Panc1 (cell line): ENCODE results near the gene NEIL1.

Experiments
- CTCF ChIP-seq: fragments of 450-650 bp; IDR thresholded peaks from 2 replicates; pipeline ENCODE4 v1.5.1; 2017; ENCODE audit warnings: mild to moderate bottlenecking
- POLR2AphosphoS5 ChIP-seq: IDR thresholded peaks from 2 replicates; pipeline ENCODE4 v1.6.1; 2012; ENCODE audit warnings: mild to moderate bottlenecking, low read depth, low read length, moderate library complexity
- SIN3A ChIP-seq: IDR thresholded peaks from 2 replicates; pipeline ENCODE4 v1.6.1; 2012; ENCODE audit warnings: low read depth, mild to moderate bottlenecking, low read length, moderate library complexity, borderline replicate concordance; ENCODE audit not compliant: insufficient read depth

GRCh38 chr15:75358771-75359536, 12.1 kb downstream of the NEIL1 start:
- TF ChIP-seq CTCF (no peak), POLR2AphosphoS5 (no peak), SIN3A (no peak)
